A549 (cell line): ENCODE data around the gene GALNT16. TPM values are rescaled to one million over a fixed set of nuclear protein-coding genes. Genes with fewer than 3 reads are reported as not detected.

Source experiments
- ATAC-seq, 2 experiments: fragments of 200-7000 bp in 1 of 2; fragments of >200 bp in 1 of 2; cut with Nextera tagmentation in 1 of 2; cut with Tn5 transposase in 1 of 2; 3 replicates each; pipeline versions ENCODE4 v1.8.0 to v1.9.1; 2018 to 2020; ENCODE audit warnings: mild to moderate bottlenecking in 1 of 2, moderate library complexity in 1 of 2
- CTCF ChIA-PET: fragments of 300-600 bp; sonication (Branson Sonifier 250); formaldehyde crosslinking; extraction: SDS; loops from one replicate; lab custom pipeline; 2021; ENCODE audit warnings: antibody characterized with exemption, inconsistent platforms; lab: Yijun Ruan, JAX
- POLR2A ChIA-PET: fragments of 350-600 bp; formaldehyde crosslinking; extraction: SDS; loops from one replicate; lab custom pipeline; 2021; ENCODE audit warnings: antibody characterized with exemption, inconsistent platforms; lab: Yijun Ruan, JAX
- DNase-seq, 2 experiments: peaks; one replicate each; pipeline versions ENCODE4 v3.0.0 to v3.0.0-alpha.2; 2011 to 2016; ENCODE audit warnings: low read depth in 1 of 2, low spot score in 1 of 2
- FAIRE-seq: peaks from 2 replicates; lab custom pipeline; 2011; peaks lifted over from hg19 to GRCh38; lab: Jason Lieb, UNC
- H3K27ac ChIP-seq, 2 experiments: fragments of >200 bp; sonication (Bioruptor Twin); formaldehyde crosslinking; 3 replicates each; pipeline ENCODE4 v1.5.1; 2016 to 2017
- H3K4me1 ChIP-seq: fragments of >200 bp; sonication (Bioruptor Twin); formaldehyde crosslinking; 3 replicates; pipeline ENCODE4 v1.6.1; 2016
- H3K4me2 ChIP-seq: fragments of >200 bp; sonication (Bioruptor Twin); formaldehyde crosslinking; 3 replicates; pipeline ENCODE4 v1.6.1; 2016
- H3K4me3 ChIP-seq: fragments of >200 bp; sonication (Bioruptor Twin); formaldehyde crosslinking; 3 replicates; pipeline ENCODE4 v1.5.1; 2016
- H3K9me3 ChIP-seq: fragments of >200 bp; sonication (Bioruptor Twin); formaldehyde crosslinking; 3 replicates; pipeline ENCODE4 v1.6.1; 2016
- BHLHE40 ChIP-seq: IDR thresholded peaks from 2 replicates; pipeline ENCODE4 v1.6.1; 2012; ENCODE audit warnings: low read depth, low read length, inconsistent platforms
- CBX8 ChIP-seq: fragments of 200-600 bp; sonication (generic); IDR thresholded peaks from 2 replicates; pipeline ENCODE4 v1.6.1; 2016
- CEBPB ChIP-seq, 2 experiments: fragments of >200 bp in 1 of 2; sonication (Bioruptor Twin) in 1 of 2; formaldehyde crosslinking in 1 of 2; IDR thresholded peaks; 2 replicates each; pipeline ENCODE4 v1.6.1; 2012 to 2016
- EHF ChIP-seq: fragments of 250-450 bp; sonication (Bioruptor Pico); IDR thresholded peaks from 2 replicates; pipeline ENCODE4 v1.5.0; 2020; ENCODE audit warnings: mild to moderate bottlenecking
- EP300 ChIP-seq, 2 experiments: fragments of >200 bp; sonication (Bioruptor Twin); formaldehyde crosslinking; IDR thresholded peaks; 2 replicates in 1 of 2; 3 replicates in 1 of 2; pipeline ENCODE4 v1.6.1; 2016 to 2017
- FOSB ChIP-seq: fragments of 250-450 bp; sonication (Bioruptor Pico); IDR thresholded peaks from 2 replicates; pipeline ENCODE4 v1.5.0; 2020; ENCODE audit warnings: mild to moderate bottlenecking, moderate library complexity
- FOSL2 ChIP-seq, 2 experiments: fragments of 450-650 bp in 1 of 2; fragments of >200 bp in 1 of 2; sonication (Bioruptor Twin) in 1 of 2; formaldehyde crosslinking; IDR thresholded peaks; 2 replicates each; pipeline versions ENCODE4 v1.5.0 to v1.6.1; 2016 to 2020; ENCODE audit warnings: mild to moderate bottlenecking in 1 of 2, moderate library complexity in 1 of 2
- HOXA7 ChIP-seq: fragments of 250-450 bp; sonication (Bioruptor Pico); IDR thresholded peaks from 2 replicates; pipeline ENCODE4 v1.5.0; 2020; ENCODE audit warnings: mild to moderate bottlenecking, moderate library complexity
- JUN ChIP-seq, 2 experiments: fragments of >200 bp; sonication (Bioruptor Twin); formaldehyde crosslinking; IDR thresholded peaks; 2 replicates in 1 of 2; 3 replicates in 1 of 2; pipeline ENCODE4 v1.6.1; 2016 to 2017
- MYC ChIP-seq: IDR thresholded peaks from 2 replicates; pipeline ENCODE4 v1.6.1; 2012; ENCODE audit warnings: mild to moderate bottlenecking, inconsistent platforms, low read length, improper control_type of control experiment, borderline replicate concordance
- NFE2L2 ChIP-seq: fragments of 150-350 bp; conservative IDR thresholded peaks from 2 replicates; pipeline ENCODE4 v1.6.1; 2014; ENCODE audit warnings: low read length
- NPAS2 ChIP-seq: fragments of 250-450 bp; sonication (Bioruptor Pico); IDR thresholded peaks from 2 replicates; pipeline ENCODE4 v1.8.0; 2022; ENCODE audit warnings: mild to moderate bottlenecking, moderate library complexity, borderline replicate concordance
- POLR2A ChIP-seq: IDR thresholded peaks from 2 replicates; pipeline ENCODE4 v1.6.1; 2012; ENCODE audit warnings: mild to moderate bottlenecking, low read length
- POLR2AphosphoS2 ChIP-seq: conservative IDR thresholded peaks from 2 replicates; pipeline ENCODE4 v1.6.1; 2012; ENCODE audit warnings: low read length, improper control_type of control experiment, inconsistent platforms
- RNF2 ChIP-seq: fragments of 200-600 bp; sonication (generic); IDR thresholded peaks from 2 replicates; pipeline ENCODE4 v1.6.1; 2016; ENCODE audit warnings: low read depth, mild to moderate bottlenecking, antibody characterized with exemption, moderate library complexity, borderline replicate concordance
- SMC3 ChIP-seq: fragments of >200 bp; sonication (Bioruptor Twin); formaldehyde crosslinking; IDR thresholded peaks from 3 replicates; pipeline ENCODE4 v1.6.1; 2018; ENCODE audit warnings: inconsistent platforms
- ZC3H11A ChIP-seq: fragments of 450-650 bp; IDR thresholded peaks from 2 replicates; pipeline ENCODE4 v1.6.1; 2014; ENCODE audit warnings: antibody characterized with exemption, mild to moderate bottlenecking
- WGBS: methylation state at CpG from one replicate; pipeline ENCODE4 v1.1.6; 2017; ENCODE audit errors: missing lambda C conversion rate; 5-methylcytosine and 5-hydroxymethylcytosine counted together
- polyA plus RNA-seq, 4 experiments: library from polyadenylated mRNA; depleted of rRNA in 3 of 4; stranded (reverse); fragments of >200 nt; fragmentation: RNase III in 1 of 4; extraction: RNeasy Plus Mini Kit Qiagen cat#74134 plus additional on column Dnase treatment in 1 of 4; gene quantifications; 2 replicates in 3 of 4; 3 replicates in 1 of 4; pipeline ENCODE4 v1.2.3, GENCODE V29; 2011 to 2017
- TF ChIP-seq, protein P1 (sequence below): fragments of 200-600 bp; sonication (generic); IDR thresholded peaks from 2 replicates; pipeline ENCODE4 v1.6.1; 2016; ENCODE audit warnings: antibody characterized with exemption, mild to moderate bottlenecking, moderate library complexity
- TF ChIP-seq, protein P2 (sequence below): fragments of 450-650 bp; IDR thresholded peaks from 2 replicates; pipeline ENCODE4 v1.6.1; 2014; ENCODE audit warnings: antibody characterized with exemption
- TF ChIP-seq, protein P3 (sequence below): fragments of 250-450 bp; sonication (Bioruptor Pico); IDR thresholded peaks from 2 replicates; pipeline ENCODE4 v1.5.0; 2021; ENCODE audit warnings: mild to moderate bottlenecking, moderate library complexity, borderline replicate concordance
- TF ChIP-seq, protein P4 (sequence below): IDR thresholded peaks from 2 replicates; pipeline ENCODE4 v1.6.1; 2012
- TF ChIP-seq, protein P5 (sequence below): IDR thresholded peaks from 2 replicates; pipeline ENCODE4 v1.6.1; 2012; ENCODE audit warnings: low read depth, borderline replicate concordance

Gene GALNT16
- polyA plus RNA-seq, 2 of the 4 experiments (the other 2 are of a cell fraction): 2.8 to 3.4 TPM

DNA sequence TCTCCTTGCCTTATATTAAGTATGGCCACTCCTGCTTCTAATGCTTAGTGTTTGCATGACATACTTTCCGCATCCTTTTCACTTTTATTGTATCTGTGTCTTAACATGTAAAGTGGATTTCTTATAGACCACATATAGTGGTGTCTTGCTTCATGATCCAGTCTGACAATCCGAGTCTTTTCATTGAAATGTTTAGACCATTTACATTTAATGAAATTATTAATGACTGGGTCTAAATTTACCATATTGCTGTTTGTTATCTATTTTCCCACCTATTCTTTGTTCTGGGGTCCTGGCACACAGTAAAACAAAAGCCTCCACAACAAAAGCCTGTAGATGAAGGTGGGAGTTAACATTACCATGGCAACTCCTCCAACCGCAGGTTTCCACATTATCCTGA lies 115.2 kb downstream of the GALNT16 start:
- Histone ChIP-seq H3K9me3 (peaks cover 4% of the 10 kb centered on the region; the same call in 1 of the 3 replicates), H3K4me1 (no peaks in the 10 kb centered on the region)
- ChIA-PET POLR2A (no interaction called here), CTCF (no interaction called here)
- TF ChIP-seq ZC3H11A: no peak
- TF ChIP-seq, protein P1, sequence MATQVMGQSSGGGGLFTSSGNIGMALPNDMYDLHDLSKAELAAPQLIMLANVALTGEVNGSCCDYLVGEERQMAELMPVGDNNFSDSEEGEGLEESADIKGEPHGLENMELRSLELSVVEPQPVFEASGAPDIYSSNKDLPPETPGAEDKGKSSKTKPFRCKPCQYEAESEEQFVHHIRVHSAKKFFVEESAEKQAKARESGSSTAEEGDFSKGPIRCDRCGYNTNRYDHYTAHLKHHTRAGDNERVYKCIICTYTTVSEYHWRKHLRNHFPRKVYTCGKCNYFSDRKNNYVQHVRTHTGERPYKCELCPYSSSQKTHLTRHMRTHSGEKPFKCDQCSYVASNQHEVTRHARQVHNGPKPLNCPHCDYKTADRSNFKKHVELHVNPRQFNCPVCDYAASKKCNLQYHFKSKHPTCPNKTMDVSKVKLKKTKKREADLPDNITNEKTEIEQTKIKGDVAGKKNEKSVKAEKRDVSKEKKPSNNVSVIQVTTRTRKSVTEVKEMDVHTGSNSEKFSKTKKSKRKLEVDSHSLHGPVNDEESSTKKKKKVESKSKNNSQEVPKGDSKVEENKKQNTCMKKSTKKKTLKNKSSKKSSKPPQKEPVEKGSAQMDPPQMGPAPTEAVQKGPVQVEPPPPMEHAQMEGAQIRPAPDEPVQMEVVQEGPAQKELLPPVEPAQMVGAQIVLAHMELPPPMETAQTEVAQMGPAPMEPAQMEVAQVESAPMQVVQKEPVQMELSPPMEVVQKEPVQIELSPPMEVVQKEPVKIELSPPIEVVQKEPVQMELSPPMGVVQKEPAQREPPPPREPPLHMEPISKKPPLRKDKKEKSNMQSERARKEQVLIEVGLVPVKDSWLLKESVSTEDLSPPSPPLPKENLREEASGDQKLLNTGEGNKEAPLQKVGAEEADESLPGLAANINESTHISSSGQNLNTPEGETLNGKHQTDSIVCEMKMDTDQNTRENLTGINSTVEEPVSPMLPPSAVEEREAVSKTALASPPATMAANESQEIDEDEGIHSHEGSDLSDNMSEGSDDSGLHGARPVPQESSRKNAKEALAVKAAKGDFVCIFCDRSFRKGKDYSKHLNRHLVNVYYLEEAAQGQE: no peak
- TF ChIP-seq BHLHE40: no peak
- TF ChIP-seq, all 56 proteins: peak for 0
- WGBS: 65% methylated on average over 3 of the region's 3 CpGs
- Histone ChIP-seq H3K4me2 (no peak overlapping the region), H3K4me3 (no peak overlapping the region), H3K27ac (no peak overlapping the region)
- DNase-seq: no peak
- no peak for FAIRE-seq
- ATAC-seq: no peak

DNA sequence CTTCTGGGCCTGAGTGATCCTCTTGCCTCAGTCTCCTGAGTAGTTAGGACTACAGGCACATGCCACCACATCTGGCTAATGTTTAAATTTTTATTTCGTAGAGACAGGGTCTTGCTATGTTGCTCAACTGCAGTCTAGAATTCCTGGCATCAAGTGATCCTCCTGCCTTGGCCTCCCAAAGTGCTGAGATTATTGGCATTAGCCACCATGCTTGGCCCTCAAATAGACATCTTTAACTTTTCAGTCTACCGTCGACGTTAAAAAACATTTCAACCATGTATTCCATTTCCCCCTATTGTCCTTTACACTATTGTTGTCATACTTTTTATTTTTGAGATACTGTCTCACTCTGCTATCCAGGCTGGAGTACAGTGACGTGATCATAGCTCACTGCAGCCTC lies 115.8 kb downstream of the GALNT16 start:
- no peak for FAIRE-seq
- H3K4me2 ChIP-seq: no peak overlapping the region
- POLR2A ChIA-PET: interaction anchor here (1.7 kb wide), 1 partner anchor 22 kb away, joined by 3 read pairs; the partner anchor contains the start of genes ERH and SLC39A9
- no peak for DNase-seq
- no peaks in the 10 kb centered on the region for H3K4me1 ChIP-seq
- WGBS: 93% methylated on average over 5 of the region's 5 CpGs
- ATAC-seq: no peak
- H3K4me3 ChIP-seq: no peak overlapping the region
- CTCF ChIA-PET: no interaction called here
- H3K27ac ChIP-seq: no peak overlapping the region
- peaks cover 4% of the 10 kb centered on the region; the same call in 1 of the 3 replicates for H3K9me3 ChIP-seq
- no peak for TF ChIP-seq BHLHE40
- TF ChIP-seq POLR2AphosphoS2: 0 out of 2 replicates have a peak, but pooled peaks have one; percentile 31
- TF ChIP-seq, protein P2, sequence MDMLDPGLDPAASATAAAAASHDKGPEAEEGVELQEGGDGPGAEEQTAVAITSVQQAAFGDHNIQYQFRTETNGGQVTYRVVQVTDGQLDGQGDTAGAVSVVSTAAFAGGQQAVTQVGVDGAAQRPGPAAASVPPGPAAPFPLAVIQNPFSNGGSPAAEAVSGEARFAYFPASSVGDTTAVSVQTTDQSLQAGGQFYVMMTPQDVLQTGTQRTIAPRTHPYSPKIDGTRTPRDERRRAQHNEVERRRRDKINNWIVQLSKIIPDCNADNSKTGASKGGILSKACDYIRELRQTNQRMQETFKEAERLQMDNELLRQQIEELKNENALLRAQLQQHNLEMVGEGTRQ: no peak

DNA sequence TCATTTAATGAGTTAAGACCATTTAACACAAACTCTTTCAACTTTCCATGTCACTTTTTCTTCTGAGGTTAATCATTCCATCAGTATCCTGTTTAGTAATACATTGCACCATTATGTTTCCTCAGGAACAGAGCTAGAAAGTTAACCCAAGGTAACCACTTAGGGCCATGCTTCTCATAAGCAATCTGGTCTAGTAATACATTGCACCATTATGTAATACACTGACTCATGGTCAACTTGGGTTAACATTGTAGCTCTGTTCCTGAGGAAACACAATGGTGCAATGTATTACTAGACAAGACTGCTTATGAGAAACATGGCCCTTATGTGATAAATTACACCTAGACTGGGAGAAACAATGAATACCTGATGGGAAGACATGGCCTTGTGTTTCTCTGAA lies 116.5 kb downstream of the GALNT16 start:
- POLR2A ChIA-PET: interaction anchor here (1.7 kb wide), 1 partner anchor 22 kb away, joined by 3 read pairs; the partner anchor contains the start of genes ERH and SLC39A9
- no peak; a peak in 1 of 6 replicates for ATAC-seq
- no peak for FAIRE-seq
- TF ChIP-seq, protein P3, sequence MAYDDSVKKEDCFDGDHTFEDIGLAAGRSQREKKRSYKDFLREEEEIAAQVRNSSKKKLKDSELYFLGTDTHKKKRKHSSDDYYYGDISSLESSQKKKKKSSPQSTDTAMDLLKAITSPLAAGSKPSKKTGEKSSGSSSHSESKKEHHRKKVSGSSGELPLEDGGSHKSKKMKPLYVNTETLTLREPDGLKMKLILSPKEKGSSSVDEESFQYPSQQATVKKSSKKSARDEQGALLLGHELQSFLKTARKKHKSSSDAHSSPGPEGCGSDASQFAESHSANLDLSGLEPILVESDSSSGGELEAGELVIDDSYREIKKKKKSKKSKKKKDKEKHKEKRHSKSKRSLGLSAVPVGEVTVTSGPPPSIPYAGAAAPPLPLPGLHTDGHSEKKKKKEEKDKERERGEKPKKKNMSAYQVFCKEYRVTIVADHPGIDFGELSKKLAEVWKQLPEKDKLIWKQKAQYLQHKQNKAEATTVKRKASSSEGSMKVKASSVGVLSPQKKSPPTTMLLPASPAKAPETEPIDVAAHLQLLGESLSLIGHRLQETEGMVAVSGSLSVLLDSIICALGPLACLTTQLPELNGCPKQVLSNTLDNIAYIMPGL (CRISPR knock-in tag): no peak
- TF ChIP-seq NPAS2 (no peak), EP300 (IDR thresholded peaks at IDR 0.05) (no peak), EHF (CRISPR knock-in tag) (no peak), FOSL2 (IDR thresholded peaks at IDR 0.05) (no peak), FOSL2 (CRISPR knock-in tag; IDR thresholded peaks at IDR 0.05) (peak; percentile 18; the same call in 1 of the 2 replicates)
- peaks cover 4% of the 10 kb centered on the region; the same call in 1 of the 3 replicates for H3K9me3 ChIP-seq
- no peaks in the 10 kb centered on the region for H3K4me1 ChIP-seq
- peak in 1 of 2 experiments; percentile 16 for DNase-seq
- H3K27ac ChIP-seq: no peak overlapping the region
- no peak overlapping the region for H3K4me2 ChIP-seq
- CTCF ChIA-PET: interaction anchor here (0.9 kb wide), 1 partner anchor 30 kb away, joined by 4 read pairs; no protein-coding TSS in a partner anchor
- no peak overlapping the region for H3K4me3 ChIP-seq

DNA sequence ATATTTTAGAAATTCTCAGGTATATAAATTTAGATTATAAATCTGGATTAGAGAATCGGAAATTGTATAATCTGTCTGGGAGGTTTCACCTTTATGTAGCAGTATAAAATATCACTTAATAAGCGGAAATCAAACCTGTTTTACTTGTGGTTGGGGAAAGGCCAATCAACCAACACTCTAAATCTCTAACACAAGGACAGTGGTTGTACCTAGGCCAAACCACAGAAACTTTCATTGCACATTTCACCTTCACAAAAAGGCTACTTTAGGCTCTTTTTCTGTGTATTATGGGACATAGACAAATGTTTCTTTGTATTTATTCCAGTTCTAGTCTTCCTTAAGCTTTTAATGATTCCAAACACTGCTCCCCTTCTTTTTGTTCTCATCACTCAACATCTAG lies 118.3 kb downstream of the GALNT16 start:
- no peak for FAIRE-seq
- CTCF ChIA-PET: no interaction called here
- no peak overlapping the region for H3K4me3 ChIP-seq
- no peak for DNase-seq
- no peak overlapping the region for H3K4me2 ChIP-seq
- 89% methylated on average over 2 of the region's 2 CpGs for WGBS
- H3K9me3 ChIP-seq: peaks cover 4% of the 10 kb centered on the region; the same call in 1 of the 3 replicates
- H3K4me1 ChIP-seq: no peaks in the 10 kb centered on the region
- ATAC-seq: no peak
- H3K27ac ChIP-seq: no peak overlapping the region
- POLR2A ChIA-PET: no interaction called here
- TF ChIP-seq POLR2A: no peak
- no peak for TF ChIP-seq FOSB (CRISPR knock-in tag)
- TF ChIP-seq, protein P2: no peak
- no peak for TF ChIP-seq HOXA7
- no peak for TF ChIP-seq JUN (IDR thresholded peaks at IDR 0.05)
- TF ChIP-seq, protein P4, sequence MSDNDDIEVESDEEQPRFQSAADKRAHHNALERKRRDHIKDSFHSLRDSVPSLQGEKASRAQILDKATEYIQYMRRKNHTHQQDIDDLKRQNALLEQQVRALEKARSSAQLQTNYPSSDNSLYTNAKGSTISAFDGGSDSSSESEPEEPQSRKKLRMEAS: no peak
- TF ChIP-seq NFE2L2: no peak
- no peak for TF ChIP-seq RNF2
- no peak for TF ChIP-seq CBX8
- no peak for TF ChIP-seq MYC
- TF ChIP-seq, protein P5, sequence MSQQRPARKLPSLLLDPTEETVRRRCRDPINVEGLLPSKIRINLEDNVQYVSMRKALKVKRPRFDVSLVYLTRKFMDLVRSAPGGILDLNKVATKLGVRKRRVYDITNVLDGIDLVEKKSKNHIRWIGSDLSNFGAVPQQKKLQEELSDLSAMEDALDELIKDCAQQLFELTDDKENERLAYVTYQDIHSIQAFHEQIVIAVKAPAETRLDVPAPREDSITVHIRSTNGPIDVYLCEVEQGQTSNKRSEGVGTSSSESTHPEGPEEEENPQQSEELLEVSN: no peak
- TF ChIP-seq EP300 (IDR thresholded peaks at IDR 0.05): no peak
- TF ChIP-seq FOSL2 (IDR thresholded peaks at IDR 0.05): no peak
- TF ChIP-seq FOSL2 (CRISPR knock-in tag; IDR thresholded peaks at IDR 0.05): no peak
- no peak for TF ChIP-seq SMC3
- TF ChIP-seq CEBPB (IDR thresholded peaks at IDR 0.05): no peak
